Esophagus (tissue), 2 donors: ENCODE results near the gene GALNT3. TPM values are rescaled to one million over a fixed set of nuclear protein-coding genes. Genes with fewer than 3 reads are reported as not detected.

Experiments used
- H3K27ac ChIP-seq, 2 donors: one replicate each; pipeline ENCODE4 v1.5.1; 2013; ENCODE audit warnings: low read depth in 2 of 2, mild to moderate bottlenecking in 2 of 2, inconsistent platforms in 1 of 2, low read length in 1 of 2, moderate library complexity in 1 of 2
- H3K27me3 ChIP-seq, 2 donors: one replicate each; pipeline ENCODE4 v1.6.1; 2013; ENCODE audit warnings: low read length in 2 of 2, control low read depth in 1 of 2, mild to moderate bottlenecking in 1 of 2; ENCODE audit not compliant: insufficient read depth in 2 of 2, control insufficient read depth in 1 of 2
- H3K36me3 ChIP-seq, 2 donors: one replicate each; pipeline ENCODE4 v1.6.1; 2013; ENCODE audit warnings: low read length in 1 of 2; ENCODE audit not compliant: control insufficient read depth in 2 of 2, insufficient read depth in 2 of 2
- H3K4me1 ChIP-seq, 2 donors: one replicate each; pipeline ENCODE4 v1.6.1; 2013; ENCODE audit warnings: low read length in 1 of 2; ENCODE audit not compliant: control insufficient read depth in 2 of 2, insufficient read depth in 2 of 2
- H3K4me3 ChIP-seq, 2 donors: one replicate each; pipeline ENCODE4 v1.5.1; 2013; ENCODE audit warnings: low read length in 2 of 2, mild to moderate bottlenecking in 2 of 2, low read depth in 1 of 2, moderate library complexity in 1 of 2
- H3K9me3 ChIP-seq, 2 donors: one replicate each; pipeline ENCODE4 v1.6.1; 2013; ENCODE audit warnings: mild to moderate bottlenecking in 2 of 2, low read depth in 1 of 2, low read length in 1 of 2, moderate library complexity in 1 of 2; ENCODE audit not compliant: control insufficient read depth in 2 of 2, insufficient read depth in 1 of 2
- WGBS, 2 donors: extraction: QIAGEN DNeasy Blood & Tissue Kit; methylation state at CpG; one replicate each; pipeline ENCODE4 v1.1.7; 2013; 5-methylcytosine and 5-hydroxymethylcytosine counted together
- polyA plus RNA-seq, 2 donors: library from polyadenylated mRNA; stranded (reverse); fragments of 200-250 nt; gene quantifications; one replicate each; pipeline ENCODE4 v1.2.3, GENCODE V29; 2013
- donor health status: healthy with polysubstance abuse.
- donor health status: Bipolar disorder and iron deficiency.

Gene GALNT3
- polyA plus RNA-seq = 10 to 100 TPM; 25.7 to 30.7 TPM

GRCh38 chr2:165793779-165794535 lies at the start of gene GALNT3:
Gene GALNT3, minus strand, starts transcription at chr2:165794247. Its CDS starts 23,547 bp downstream, at chr2:165770700.
- Histone ChIP-seq H3K4me1 (no peaks in the 10 kb centered on the region), H3K27me3 (no peaks in the 10 kb centered on the region), H3K9me3 (peaks cover 0 to 4% of the 10 kb centered on the region in 2 donors), H3K36me3 (no peaks in the 10 kb centered on the region), H3K27ac (peak within 1 kb of the TSS; percentile 94 to 97), H3K4me3 (peak within 1 kb of the TSS; percentile 63 to 97)
- 1% methylated on average over 61 to 70 of the region's 70 CpGs for WGBS, 2 donors

- H3K36me3 ChIP-seq = no peaks in the 10 kb centered on the region
- no peaks in the 10 kb centered on the region for H3K9me3 ChIP-seq
- WGBS, 2 donors = 90 to 93% methylated on average over 1 of the region's 1 CpG
- H3K27me3 ChIP-seq = no peaks in the 10 kb centered on the region
- H3K4me3 ChIP-seq = no peak overlapping the region
- no peak overlapping the region for H3K27ac ChIP-seq
- no peaks in the 10 kb centered on the region for H3K4me1 ChIP-seq
Observed at GRCh38 chr2:165843351-165843750, 49.3 kb upstream of the GALNT3 start.

- no peak overlapping the region for H3K4me3 ChIP-seq
- no peaks in the 10 kb centered on the region for H3K4me1 ChIP-seq
- H3K9me3 ChIP-seq = no peaks in the 10 kb centered on the region
- no peak overlapping the region for H3K27ac ChIP-seq
- H3K36me3 ChIP-seq = no peaks in the 10 kb centered on the region
- no peaks in the 10 kb centered on the region for H3K27me3 ChIP-seq
Observed at GRCh38 chr2:165840333-165840958, 46.4 kb upstream of the GALNT3 start.

DNA sequence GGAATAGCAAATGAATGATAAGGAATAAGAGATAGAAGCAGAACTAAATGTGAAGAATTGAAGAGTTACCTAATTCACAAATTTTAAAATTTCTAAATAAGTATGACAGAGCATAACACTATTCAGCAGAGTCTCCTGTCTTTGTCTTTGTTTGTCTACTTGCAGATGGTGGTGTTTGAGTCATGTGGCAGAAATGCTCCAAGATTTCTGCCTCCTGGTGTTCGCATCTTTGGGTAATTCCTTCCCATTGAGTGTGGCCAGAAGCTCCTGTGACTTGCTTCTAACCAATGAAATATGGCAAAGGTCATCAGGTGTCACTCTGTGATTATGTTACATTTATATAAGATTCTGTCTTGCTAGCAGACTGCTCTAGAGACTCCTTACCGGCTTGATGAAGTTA lies 45.6 kb upstream of the GALNT3 start:
- WGBS, 2 donors = 83 to 84% methylated on average over 2 of the region's 2 CpGs
- Histone ChIP-seq H3K36me3 (no peaks in the 10 kb centered on the region), H3K4me1 (no peaks in the 10 kb centered on the region), H3K27me3 (no peaks in the 10 kb centered on the region), H3K4me3 (no peak overlapping the region), H3K27ac (no peak overlapping the region), H3K9me3 (no peaks in the 10 kb centered on the region)

DNA sequence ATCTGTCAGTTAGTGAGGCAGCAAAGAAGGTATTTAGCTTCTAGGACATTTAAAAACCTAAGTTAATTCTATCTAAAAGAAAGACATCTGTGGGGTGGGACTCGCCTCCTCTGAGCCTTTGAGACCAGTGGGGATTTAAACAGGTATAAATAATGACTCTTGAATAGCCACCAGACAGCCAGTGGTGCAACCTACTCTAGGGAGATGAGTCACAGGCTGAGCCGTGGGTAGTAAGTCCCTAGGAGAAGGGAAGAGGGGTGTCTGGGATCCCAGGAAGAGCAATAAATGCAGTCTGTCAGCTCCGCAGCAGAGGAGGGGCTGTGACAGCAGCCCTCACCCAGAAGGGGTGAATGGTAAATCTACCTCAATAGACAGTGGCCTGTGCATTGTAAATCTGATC lies 43.1 kb upstream of the GALNT3 start:
- H3K27ac ChIP-seq = no peak overlapping the region
- H3K9me3 ChIP-seq = no peaks in the 10 kb centered on the region
- H3K36me3 ChIP-seq = no peaks in the 10 kb centered on the region
- H3K4me3 ChIP-seq = no peak overlapping the region
- WGBS, 2 donors = 56 to 63% methylated on average over 3 of the region's 3 CpGs
- H3K4me1 ChIP-seq = no peaks in the 10 kb centered on the region
- H3K27me3 ChIP-seq = no peaks in the 10 kb centered on the region

GRCh38 chr2:165835363-165835762 lies 41.3 kb upstream of the GALNT3 start:
- no peaks in the 10 kb centered on the region for H3K36me3 ChIP-seq
- no peaks in the 10 kb centered on the region for H3K9me3 ChIP-seq
- 84 to 86% methylated on average over 2 of the region's 2 CpGs for WGBS, 2 donors
- H3K4me1 ChIP-seq = no peaks in the 10 kb centered on the region
- no peak overlapping the region for H3K27ac ChIP-seq
- no peaks in the 10 kb centered on the region for H3K27me3 ChIP-seq
- no peak overlapping the region for H3K4me3 ChIP-seq

DNA sequence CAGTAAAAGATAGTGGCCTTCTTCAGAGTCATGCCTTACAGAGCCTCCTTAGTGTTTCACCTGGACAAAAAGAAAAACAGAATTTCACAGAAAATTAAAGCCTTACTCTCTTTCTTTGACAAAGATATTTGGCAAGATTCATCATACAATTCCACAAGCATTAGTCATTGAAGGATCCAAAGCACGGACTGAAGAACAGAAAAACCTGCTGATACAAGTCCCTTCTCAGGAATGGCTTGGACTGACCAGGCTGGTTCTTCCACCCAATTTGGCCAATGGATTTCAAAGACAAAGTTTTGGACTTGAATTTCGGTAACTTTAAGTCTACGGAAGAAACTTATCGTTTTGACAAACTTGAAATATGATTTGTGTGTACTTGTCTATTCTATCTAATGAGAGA lies 39.1 kb upstream of the GALNT3 start:
- H3K9me3 ChIP-seq = no peaks in the 10 kb centered on the region
- no peak overlapping the region for H3K27ac ChIP-seq
- no peaks in the 10 kb centered on the region for H3K27me3 ChIP-seq
- no peaks in the 10 kb centered on the region for H3K4me1 ChIP-seq
- H3K36me3 ChIP-seq = no peaks in the 10 kb centered on the region
- 51 to 74% methylated on average over 4 of the region's 4 CpGs for WGBS, 2 donors
- no peak overlapping the region for H3K4me3 ChIP-seq

- H3K9me3 ChIP-seq = no peaks in the 10 kb centered on the region
- WGBS, 2 donors = 84 to 91% methylated on average over 1 of the region's 1 CpG
- no peak overlapping the region for H3K27ac ChIP-seq
- no peaks in the 10 kb centered on the region for H3K27me3 ChIP-seq
- no peaks in the 10 kb centered on the region for H3K4me1 ChIP-seq
- no peaks in the 10 kb centered on the region for H3K36me3 ChIP-seq
- H3K4me3 ChIP-seq = no peak overlapping the region
Observed at GRCh38 chr2:165827921-165828276, 33.9 kb upstream of the GALNT3 start.

DNA sequence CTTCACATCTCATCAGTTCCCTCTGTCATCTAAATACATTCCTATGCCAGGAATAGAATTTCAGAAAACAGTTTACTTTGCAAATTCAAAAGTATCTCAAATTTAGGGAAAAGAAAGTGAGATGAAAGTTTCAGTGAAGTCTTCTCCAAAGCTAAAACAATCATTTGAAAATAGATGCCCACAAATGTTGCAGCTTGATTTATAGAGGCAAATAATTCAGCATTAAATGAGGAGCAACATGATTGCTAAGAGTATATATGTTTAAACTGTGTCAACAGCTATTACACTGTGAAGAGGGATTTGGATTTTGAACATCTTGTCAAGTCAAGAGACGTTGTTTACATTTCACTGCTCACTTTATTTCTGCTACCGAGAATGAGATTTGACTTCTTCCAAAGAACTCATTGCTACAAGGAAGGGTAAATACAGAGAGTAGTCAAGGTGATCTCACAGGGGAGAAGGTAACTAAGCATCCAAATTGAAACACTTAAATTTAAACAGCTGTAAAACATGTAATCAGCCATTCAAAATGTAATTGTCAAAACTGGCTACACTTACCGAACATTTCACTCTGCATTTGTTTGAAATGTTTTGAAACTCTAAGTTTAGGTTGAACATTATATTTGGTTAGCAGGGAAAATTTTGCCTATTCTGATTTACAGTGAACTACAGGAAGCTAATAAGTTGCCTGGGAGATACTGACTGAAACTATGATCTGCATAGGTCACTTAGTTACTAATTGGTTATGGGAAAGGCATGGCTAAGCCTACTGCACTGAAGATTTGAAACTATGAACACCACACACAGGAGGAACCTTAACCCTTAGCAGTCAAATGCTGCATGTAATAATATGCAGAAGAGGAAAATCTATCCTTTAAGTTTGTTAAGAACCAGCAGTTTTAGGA lies 33.2 kb upstream of the GALNT3 start:
- H3K27ac ChIP-seq = no peak overlapping the region
- 49 to 51% methylated on average over 3 of the region's 3 CpGs for WGBS, 2 donors
- no peak overlapping the region for H3K4me3 ChIP-seq
- no peaks in the 10 kb centered on the region for H3K36me3 ChIP-seq
- H3K27me3 ChIP-seq = no peaks in the 10 kb centered on the region
- H3K4me1 ChIP-seq = no peaks in the 10 kb centered on the region
- H3K9me3 ChIP-seq = no peaks in the 10 kb centered on the region
